ENCODE data around the gene TTYH3.
"Not testable (repeated sequence)": the region's sequence is repeated elsewhere in the genome, so short reads cannot be mapped to it uniquely, and the experiment has no call there.

TTYH3 gene

DNA sequence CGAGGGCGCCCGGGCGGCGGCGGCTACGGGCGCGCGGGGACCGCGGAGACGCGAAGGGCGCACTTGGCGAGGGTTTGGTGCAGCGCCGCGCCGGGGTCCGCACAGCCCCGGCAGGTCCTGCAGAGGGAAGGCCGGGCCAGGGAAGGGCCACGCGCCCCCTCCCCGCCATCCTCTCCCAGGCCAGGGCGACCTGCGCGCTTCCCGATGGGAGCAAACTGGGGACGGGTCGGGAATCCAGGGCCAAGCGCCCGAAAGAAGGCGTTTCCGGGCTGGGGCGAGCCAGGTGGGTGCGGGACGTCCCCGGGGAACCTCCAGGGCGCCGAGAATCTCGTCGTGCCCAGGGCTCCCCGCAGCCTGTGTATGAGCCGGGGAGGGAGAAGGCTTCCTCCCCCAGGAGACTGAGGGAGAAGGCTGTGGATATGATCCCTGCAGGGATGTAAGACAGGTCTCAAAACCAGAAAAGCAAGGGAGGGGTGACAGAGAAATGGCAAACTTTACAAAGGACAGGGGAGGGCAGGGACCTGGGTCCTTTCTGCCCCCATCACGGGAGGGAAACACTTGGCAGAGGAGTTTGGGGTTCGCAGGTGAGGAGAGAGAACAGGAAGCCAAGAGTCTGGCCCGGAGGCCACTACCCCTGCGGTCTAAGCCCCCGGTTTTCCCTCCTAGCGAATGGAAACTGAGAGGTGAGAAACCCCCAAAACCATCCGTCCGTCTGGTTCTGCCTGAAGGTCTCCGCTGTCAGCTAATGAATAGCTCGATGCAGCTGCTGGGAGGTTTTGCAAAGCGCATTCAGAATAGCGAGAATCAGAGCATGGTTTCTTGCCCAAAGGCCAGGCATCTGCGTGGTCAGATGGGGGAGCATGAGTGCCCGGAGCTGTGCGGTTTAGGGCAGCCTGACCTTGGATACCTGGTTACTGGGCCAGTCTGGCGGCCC lies 56.9 kb downstream of the TTYH3 start:
- peak; percentile 37 for DNase-seq (ENCODE audit: low read depth)

DNA sequence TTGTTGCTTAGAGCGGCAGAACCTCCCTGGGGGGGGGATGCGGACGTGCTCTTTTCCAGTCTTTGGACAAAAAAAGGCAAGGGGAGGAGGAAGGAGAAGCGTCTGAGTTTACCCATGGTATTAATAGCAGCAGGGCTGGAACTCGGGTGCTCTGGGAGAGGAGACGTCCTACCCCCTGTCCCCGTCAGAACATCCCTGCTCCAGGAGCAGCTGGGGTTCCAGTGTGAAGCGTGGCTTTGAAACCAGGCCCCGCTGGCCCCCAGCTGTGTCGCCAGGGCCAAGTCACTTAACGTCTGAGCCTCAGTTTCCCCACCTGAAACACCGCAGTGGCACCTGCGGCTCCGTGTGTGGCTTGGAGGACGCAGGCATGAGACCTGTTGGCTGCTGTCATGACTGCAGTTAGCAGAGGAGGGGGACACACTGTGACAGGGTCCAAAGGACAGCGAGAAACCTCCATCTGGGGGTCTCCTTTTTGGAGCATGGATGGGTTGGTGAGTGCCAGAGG lies 57.6 kb downstream of the TTYH3 start:
- no peak for DNase-seq (ENCODE audit: low read depth)

DNA sequence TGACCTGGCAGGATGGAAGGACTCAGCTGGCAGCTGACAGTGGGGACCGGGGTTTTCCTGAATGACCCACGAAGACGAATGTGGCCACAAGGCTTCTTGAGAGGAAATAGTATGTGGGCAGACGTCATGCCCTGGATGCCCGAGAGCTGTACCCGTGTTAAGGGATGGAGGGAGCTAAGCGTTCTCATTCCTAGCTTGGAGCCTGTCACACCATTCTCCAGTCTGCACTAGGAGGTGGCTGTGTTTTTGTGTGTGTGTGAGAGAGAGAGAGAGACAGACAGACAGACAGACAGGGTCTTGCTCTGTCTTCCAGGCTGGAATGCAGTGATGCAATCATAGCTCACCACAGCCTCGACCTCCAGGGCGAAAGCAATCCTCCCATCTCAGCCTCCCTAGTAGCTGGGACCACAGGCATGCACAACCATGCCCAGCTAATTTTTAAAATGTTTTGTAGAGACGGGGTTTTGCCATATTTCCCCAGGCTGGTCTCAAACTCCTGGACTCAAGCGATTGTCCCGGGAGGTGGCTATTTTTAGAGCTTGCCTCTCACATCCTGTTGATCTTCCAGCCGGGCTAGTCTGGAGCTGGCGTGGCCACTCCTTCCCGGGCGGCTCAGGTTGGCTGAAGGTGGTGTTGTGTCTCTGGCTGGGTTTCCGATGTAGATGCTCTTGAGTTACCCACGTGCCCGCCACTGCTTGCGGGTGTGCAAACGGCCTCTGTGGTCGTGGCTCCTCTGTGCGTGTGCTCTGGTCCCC lies 58.3 kb downstream of the TTYH3 start:
- DNase-seq (ENCODE audit: low read depth) = peak; percentile 82

DNA sequence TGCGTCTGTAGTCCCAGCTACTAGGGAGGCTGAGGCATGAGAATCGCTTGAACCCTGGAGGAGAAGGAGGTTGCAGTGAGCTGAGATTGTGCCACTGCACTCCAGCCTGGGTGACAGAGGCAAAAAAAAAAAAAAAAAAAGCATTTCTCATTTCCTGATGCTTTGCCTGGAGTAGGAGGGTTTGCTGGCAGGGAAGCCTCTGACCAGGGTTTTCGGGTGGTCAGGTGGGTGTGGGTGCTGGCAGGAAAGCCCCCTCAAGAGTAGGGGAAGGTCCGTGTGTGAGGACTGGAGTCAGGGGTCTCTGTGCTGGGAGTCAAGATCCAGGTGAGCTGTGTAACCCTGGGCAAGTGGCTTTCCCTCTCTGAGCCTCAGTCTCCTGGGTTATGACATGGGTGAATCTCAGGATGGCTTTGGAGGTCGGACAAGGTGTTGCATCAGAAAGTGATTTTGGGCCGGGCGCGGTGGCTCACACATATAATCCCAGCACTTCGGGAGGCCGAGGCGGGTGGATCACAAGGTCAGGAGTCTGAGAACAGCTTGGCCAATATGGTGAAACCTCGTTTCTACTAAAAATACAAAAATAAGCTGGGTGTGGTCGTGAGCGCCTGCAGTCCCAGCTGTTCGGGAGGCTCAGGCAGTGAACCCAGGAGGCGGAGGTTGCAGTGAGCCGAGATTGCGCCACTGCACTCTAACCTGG lies 59.4 kb downstream of the TTYH3 start:
- DNase-seq (ENCODE audit: low read depth) = no peak

DNA sequence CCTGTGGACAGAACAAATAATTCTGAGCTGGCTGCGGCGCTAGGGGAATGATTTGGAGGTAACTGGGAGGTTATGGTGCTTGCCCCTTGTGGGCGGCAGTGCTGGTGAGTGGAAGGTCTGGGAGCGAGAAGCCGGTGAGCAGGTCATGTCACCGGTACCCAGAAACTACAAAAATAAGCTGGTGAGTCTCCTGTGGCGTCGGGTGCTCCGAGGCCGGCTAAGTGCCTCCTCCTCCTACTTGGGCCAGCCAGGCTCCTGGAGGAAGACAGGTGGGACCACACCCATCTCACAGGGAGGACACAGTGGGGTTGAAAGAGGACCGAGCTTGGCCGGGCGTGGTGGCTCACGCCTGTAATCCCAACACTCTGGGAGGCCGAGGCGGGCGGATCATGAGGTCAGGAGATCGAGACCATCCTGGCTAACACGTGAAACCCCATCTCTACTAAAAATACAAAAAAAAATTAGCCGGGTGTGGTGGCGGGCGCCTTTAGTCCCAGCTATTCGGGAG lies 60.2 kb downstream of the TTYH3 start:
- DNase-seq (ENCODE audit: low read depth) = not testable (repeated sequence)

DNA sequence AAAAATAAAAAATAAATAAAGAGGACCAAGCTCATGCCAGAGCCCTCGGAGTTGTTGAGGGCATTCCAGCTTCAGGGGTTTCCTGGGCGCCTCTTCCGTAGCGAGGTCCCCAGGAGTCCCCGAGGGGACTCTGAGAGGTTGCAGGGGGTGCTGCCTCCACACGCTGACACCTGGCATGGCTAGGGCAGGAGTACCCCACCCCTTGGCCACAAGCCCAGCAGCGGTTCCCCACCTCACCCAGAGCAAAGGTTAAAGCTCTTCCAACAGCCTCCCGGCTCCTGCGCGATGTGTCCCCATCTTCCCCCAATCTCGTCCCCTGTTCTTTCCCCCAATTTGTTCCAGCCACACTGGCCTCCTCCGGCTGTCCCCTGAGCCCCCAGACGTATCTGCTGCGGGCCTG lies 60.8 kb downstream of the TTYH3 start:
- no peak for DNase-seq (ENCODE audit: low read depth)

DNA sequence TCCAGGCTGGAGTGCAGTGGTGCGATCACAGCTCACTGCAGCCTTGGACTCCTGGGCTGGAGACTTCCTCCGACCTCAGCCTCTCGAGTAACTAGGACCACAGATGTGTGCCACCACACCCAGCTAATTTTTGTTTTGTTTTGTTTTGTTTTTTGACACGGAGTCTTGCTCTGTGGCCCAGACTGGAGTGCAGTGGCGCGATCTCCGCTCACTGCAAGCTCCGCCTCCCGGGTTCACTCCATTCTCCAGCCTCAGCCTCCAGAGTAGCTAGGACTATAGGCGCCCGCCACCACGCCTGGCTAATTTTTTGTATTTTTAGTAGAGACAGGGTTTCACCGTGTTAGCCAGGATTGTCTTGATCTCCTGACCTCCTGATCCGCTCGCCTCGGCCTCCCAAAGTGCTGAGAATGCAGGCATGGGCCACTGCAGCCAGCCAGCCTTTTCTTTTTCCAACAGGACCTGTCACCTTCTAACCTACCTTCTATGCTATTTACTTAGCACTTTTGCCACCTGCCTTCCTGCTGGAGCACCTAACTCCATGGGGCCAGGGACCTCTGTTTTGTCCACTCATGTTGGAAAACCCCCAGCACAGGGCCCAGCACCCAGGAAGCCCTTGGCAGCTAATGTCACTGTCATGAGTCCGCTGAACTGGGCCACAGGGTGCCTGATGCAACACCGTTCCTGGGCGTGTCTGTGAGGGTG lies 61.8 kb downstream of the TTYH3 start:
- not testable (repeated sequence) for DNase-seq (ENCODE audit: low read depth)

DNA sequence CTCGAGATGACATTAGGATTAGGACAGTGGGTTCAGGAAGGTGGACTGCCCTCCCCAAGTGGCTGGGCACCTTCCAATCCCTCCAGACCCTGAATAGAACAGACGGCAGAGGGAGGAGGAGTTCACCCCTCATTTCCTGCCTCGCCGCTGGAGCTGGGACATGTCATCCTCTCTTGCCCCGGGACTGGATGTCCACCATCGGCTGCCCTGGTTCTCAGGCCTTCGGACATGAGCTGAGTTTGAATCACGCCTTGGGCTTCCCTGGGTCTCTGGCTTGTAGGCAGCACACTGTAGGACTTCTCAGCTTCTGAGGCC lies 62.3 kb downstream of the TTYH3 start:
- DNase-seq (ENCODE audit: low read depth) = not testable (repeated sequence)

DNA sequence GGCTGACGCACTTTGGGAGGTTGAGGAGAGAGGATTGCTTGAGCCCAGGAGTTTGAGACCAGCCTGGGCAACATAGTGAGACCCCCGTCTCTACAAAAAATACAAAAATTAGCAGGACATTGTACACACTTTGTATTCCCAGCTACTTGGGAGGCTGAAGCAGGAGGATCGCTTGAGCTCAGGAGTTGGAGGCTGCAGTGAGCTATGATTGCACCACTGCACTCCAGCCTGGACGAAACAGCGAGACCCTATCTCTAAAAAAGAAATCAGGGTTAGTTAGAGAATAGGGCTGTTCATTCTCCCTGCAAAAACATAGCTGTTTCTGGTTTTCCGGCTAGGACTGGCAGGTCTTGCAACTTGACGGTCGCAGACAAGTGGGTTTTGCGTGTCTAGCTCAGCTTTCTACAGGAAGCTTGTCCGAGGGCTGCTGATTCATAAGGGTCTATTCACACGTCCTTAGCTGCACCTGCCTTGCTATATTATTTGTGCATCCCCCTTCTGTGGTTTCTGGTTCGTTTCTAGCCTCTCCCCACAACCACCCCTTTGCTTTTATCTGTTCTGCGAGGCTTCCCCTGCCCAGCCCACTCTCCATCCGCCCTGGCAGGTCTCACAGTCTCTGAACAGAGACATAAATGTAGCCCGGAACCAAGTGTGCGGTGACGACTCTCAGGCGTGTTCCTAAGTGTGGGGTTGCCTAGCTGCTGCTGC lies 66.9 kb downstream of the TTYH3 start:
- DNase-seq (ENCODE audit: low read depth) = no peak

DNA sequence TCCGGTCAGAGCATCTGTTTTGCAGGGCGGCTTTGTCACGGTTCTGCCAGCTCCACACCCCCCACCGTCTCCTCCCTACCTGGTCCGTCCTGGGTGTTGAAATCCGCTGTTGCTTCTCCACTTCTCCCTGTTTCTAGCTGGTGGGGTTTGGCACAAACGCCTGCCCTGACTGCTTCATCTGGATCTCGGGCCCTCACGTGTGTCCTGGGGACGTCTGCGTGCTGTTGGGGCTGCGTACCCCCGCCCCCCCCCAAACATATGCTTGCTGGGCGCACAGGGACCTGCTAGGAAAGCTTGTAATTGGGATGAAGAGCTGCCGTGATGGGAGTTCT lies 67.5 kb downstream of the TTYH3 start:
- DNase-seq (ENCODE audit: low read depth) = no peak

DNA sequence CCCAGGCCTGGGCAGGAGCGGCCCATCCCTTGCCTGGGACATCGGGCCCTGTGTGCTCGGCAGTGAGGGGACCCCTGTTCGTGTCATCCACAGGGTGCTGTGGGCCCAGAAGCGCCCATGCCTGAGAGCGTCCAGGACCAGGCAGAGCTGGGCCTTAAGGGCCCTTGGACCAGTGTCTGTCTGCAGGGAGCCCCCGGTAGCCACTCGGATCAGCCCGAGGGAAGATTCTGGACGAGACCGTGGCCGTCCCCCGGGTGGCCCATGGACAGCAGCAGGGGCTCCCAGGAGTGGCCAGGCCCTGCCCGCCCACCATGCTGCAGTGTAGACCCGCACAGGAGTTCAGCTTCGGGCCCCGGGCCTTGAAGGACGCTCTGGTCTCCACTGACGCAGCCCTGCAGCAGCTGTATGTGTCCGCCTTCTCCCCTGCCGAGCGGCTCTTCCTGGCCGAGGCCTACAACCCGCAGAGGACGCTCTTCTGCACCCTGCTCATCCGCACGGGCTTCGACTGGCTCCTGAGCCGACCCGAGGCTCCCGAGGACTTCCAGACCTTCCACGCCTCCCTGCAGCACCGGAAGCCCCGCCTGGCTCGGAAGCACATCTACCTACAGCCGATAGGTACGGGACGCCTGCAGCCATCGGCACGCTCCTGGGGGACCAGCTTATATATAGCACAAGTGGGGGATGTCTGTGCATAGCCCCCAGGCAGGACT lies 68.5 kb downstream of the TTYH3 start:
- no peak for DNase-seq (ENCODE audit: low read depth)

DNA sequence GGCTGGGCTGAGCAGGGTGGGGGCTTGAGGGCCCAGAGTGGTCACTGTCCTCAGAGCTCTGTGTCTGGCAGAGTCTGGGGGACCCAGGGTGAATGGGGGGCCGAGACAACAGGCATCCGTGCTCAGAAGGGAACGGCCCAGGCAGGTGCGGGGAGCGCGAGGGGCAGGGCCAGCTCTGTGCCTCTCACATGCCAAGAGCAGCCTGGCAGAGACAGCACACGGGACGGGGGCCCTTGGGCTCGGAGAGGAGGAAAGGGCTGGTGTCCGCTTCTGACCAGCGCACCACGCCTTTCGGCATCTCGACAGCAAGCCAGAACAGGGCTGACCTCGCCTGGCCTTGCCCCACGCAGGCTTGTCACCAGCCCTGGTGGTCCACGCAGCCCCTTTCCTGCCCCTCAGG lies 69.6 kb downstream of the TTYH3 start:
- no peak for DNase-seq (ENCODE audit: low read depth)

DNA sequence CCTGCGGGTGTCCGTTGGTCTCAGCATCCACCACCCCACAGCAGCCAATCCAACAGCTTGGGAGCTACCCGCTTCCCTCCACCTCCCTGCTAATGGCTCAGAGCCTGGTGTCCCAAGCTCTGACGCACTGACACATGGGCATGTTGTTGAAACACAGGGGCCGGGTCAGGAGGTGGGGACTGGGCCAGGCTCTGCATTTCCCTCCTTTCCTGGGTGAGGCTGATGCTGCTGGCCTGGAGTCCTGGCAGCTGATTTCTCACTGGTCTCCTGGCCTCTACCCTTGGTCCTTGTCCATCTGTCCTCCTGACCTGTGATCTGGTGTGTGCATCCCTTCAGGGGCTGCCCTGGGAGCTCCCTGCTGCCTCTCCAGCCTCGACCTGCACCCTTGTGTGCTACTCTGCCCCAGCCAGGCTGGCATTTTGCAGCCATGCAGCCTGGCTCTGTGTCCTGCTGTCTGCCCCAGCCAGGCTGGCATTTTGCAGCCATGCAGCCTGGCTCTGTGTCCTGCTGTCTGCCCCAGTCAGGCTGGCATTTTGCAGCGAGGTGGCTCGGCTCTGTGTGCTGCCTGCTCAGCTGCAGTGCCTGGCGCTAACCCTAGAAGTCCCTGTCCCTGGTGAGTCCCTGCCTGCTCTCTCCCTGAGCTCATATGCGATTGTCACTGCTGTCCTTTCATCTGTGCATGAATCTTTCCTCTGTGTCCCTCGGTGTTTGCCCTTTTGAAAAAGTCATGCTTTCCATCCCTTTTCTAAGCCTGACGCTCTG lies 70.2 kb downstream of the TTYH3 start:
- peak; percentile 48 for DNase-seq (ENCODE audit: low read depth)

DNA sequence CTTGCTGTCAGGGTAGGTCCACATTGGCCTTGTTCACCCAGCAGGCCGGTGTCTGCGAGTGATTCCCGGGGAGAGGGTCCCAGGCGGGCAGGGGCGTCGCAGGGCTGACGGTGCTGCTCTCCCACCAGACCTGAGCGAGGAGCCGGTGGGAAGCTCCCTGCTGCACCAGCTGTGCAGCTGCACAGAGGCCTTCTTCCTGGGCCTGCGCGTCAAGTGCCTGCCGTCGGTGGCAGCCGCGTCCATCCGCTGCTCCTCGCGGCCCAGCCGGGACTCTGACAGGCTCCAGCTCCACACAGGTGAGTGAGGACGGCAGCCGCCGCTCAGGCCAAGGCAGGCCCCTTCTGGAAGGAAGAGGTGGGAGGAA lies 70.8 kb downstream of the TTYH3 start:
- DNase-seq (ENCODE audit: low read depth) = no peak

DNA sequence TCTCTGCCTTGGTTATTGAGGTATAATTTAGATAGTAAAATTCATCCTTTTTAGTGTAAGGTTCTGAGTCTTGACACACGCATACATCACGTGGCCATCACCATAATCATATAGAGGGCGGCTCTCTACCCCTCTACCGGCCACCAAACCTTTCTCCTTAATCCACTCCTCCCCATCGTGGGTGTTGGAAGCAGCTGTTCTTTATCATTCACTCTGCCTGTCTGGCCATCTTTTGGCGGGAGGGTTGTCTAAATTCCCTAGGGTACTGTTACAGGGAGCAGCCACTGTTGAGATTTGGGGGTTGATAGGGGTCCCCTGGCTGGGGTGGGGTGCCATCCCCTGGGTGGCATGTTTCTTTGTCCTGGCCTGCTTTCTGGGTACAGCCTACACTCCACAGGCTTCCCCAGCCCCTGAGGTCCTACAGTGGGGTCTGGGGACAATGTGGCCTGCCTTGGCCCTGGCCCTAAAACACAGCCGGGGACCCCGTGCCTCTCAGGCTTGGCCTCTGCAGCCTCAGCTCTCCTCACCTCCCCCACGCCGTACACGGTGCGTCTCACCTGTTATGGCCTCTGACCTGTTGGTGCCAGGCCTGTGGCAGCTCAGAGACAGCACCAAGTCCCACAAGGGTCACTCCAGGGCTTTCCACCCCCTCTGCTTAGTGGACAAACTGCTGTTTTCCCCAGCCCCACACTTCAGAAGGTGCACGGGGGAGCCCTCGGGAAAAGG lies 73.7 kb downstream of the TTYH3 start:
- DNase-seq (ENCODE audit: low read depth) = no peak

DNA sequence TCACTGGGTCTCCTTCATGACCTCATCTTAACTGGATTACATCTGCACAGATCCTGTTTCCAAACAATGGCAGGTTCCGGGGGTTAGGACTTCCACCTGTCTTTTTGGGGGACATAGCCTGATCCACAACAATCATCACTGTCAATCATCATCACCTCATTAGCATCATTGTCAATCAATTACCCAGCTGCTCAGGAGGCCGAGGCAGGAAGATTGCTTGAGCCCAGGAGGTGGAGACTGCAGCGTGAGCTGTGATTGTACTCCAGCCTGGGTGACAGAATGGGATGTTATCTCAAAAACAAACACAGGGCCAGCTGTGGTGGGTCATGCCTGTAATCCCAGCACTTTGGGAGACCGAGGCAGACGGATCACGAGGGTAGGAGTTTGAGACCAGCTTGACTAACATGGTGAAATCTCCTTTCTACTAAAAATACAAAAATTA lies 74.9 kb downstream of the TTYH3 start:
- no peak for DNase-seq (ENCODE audit: low read depth)

DNA sequence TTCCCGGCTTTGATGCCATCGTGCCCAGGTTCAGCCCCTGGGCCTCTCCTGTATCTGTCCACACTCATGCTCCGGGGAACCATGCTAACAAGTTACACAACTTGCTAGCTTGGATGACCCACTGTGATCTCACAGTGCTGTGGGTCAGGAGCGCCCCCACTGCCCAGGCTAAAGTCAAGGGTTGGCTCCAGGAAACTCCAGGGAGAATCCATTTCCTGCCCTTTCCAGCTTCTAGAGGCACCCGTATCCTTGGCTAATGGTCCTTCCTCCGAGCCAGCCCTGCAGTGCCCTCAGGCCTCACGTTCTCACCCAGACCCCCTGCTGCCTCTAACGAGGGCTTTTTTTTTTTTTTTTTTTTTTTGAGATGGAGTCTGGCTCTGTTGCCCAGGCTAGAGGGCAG lies 75.7 kb downstream of the TTYH3 start:
- no peak for DNase-seq (ENCODE audit: low read depth)

DNA sequence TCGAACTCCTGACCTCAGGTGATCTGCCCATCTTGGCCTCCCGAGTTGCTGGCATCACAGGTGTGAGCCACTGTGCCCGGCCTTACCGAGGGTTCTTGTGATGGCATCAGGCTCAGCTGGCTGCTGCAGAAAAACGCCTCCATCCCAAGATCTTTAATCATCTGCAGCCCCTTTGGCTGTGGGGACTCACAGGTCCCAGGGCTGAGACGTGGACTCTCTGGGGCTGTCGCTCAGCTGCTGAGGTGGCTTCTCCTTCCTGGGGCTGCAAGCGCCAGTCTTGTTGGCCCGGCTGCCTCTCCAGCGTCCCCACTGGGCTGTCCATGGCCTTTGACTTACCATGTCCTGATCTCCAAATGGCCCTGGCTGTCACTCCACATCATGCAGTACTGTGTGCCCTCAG lies 76.3 kb downstream of the TTYH3 start:
- DNase-seq (ENCODE audit: low read depth) = no peak
